Measurements from ENCODE around the gene ATP5F1E.

The ATP5F1E gene

GRCh38 chr20:59032023-59032712, at the start of gene ATP5F1E:
Gene ATP5F1E (minus strand): TSS chr20:59032335. CDS start chr20:59032251, 84 bp downstream.
- peak; percentile 76 for FAIRE-seq
- peak; percentile 88 for DNase-seq (ENCODE audit: extremely low spot score, insufficient read length, low read depth)

- FAIRE-seq (no peak), DNase-seq (ENCODE audit: extremely low spot score, insufficient read length, low read depth) (no peak)
Measured at GRCh38 chr20:59081036-59081435, 48.9 kb upstream of the ATP5F1E start.

GRCh38 chr20:59078231-59078630, 46.1 kb upstream of the ATP5F1E start:
- DNase-seq (ENCODE audit: extremely low spot score, insufficient read length, low read depth), result no peak
- FAIRE-seq, result no peak

GRCh38 chr20:59077705-59078104, 45.6 kb upstream of the ATP5F1E start:
- no peak for DNase-seq (ENCODE audit: extremely low spot score, insufficient read length, low read depth)
- no peak for FAIRE-seq

- no peak for FAIRE-seq
Measured at GRCh38 chr20:59075934-59076508, 43.9 kb upstream of the ATP5F1E start.

GRCh38 chr20:59074456-59074855, 42.3 kb upstream of the ATP5F1E start:
- DNase-seq (ENCODE audit: extremely low spot score, insufficient read length, low read depth) (no peak), FAIRE-seq (no peak)

More at GRCh38 chr20:59075934-59076508, 43.9 kb upstream of the ATP5F1E start:
- no peak for DNase-seq (ENCODE audit: extremely low spot score, insufficient read length, low read depth)

GRCh38 chr20:59073582-59073981, 41.4 kb upstream of the ATP5F1E start:
- DNase-seq (ENCODE audit: extremely low spot score, insufficient read length, low read depth) (no peak), FAIRE-seq (no peak)

GRCh38 chr20:59071216-59071615, 39.1 kb upstream of the ATP5F1E start:
- FAIRE-seq, result peak; percentile 50
- no peak for DNase-seq (ENCODE audit: extremely low spot score, insufficient read length, low read depth)

- no peak for DNase-seq (ENCODE audit: extremely low spot score, insufficient read length, low read depth)
- no peak for FAIRE-seq
Measured at GRCh38 chr20:59069026-59069425, 36.9 kb upstream of the ATP5F1E start.

- DNase-seq (ENCODE audit: extremely low spot score, insufficient read length, low read depth), result no peak
- FAIRE-seq, result no peak
Measured at GRCh38 chr20:59068534-59068933, 36.4 kb upstream of the ATP5F1E start.

- FAIRE-seq (no peak), DNase-seq (ENCODE audit: extremely low spot score, insufficient read length, low read depth) (no peak)
Measured at GRCh38 chr20:59064214-59064722, 32.1 kb upstream of the ATP5F1E start.

GRCh38 chr20:59063358-59064213, 31.5 kb upstream of the ATP5F1E start:
- DNase-seq (ENCODE audit: extremely low spot score, insufficient read length, low read depth) (no peak), FAIRE-seq (no peak)

GRCh38 chr20:59062081-59062480, 29.9 kb upstream of the ATP5F1E start:
- no peak for DNase-seq (ENCODE audit: extremely low spot score, insufficient read length, low read depth)
- FAIRE-seq, result no peak

- DNase-seq (ENCODE audit: extremely low spot score, insufficient read length, low read depth) (no peak), FAIRE-seq (no peak)
Measured at GRCh38 chr20:59055302-59055701, 23.2 kb upstream of the ATP5F1E start.

GRCh38 chr20:59051666-59052185, 19.6 kb upstream of the ATP5F1E start:
- DNase-seq (ENCODE audit: extremely low spot score, insufficient read length, low read depth), result no peak
- FAIRE-seq, result no peak

GRCh38 chr20:59050437-59050836, 18.3 kb upstream of the ATP5F1E start:
- no peak for DNase-seq (ENCODE audit: extremely low spot score, insufficient read length, low read depth)
- FAIRE-seq, result no peak

GRCh38 chr20:59048681-59049030, 16.5 kb upstream of the ATP5F1E start:
- DNase-seq (ENCODE audit: extremely low spot score, insufficient read length, low read depth) (no peak), FAIRE-seq (no peak)

GRCh38 chr20:59047938-59048680, 16.0 kb upstream of the ATP5F1E start:
- no peak for FAIRE-seq
- DNase-seq (ENCODE audit: extremely low spot score, insufficient read length, low read depth), result no peak

- no peak for FAIRE-seq
- no peak for DNase-seq (ENCODE audit: extremely low spot score, insufficient read length, low read depth)
Measured at GRCh38 chr20:59046862-59047261, 14.7 kb upstream of the ATP5F1E start.

GRCh38 chr20:59044796-59045195, 12.7 kb upstream of the ATP5F1E start:
- no peak for FAIRE-seq
- DNase-seq (ENCODE audit: extremely low spot score, insufficient read length, low read depth), result no peak
